Measurements from ENCODE around the gene RXFP3. TPM values are rescaled to one million over a fixed set of nuclear protein-coding genes. Genes with fewer than 3 reads are reported as not detected.

Gene RXFP3
- polyA plus RNA-seq, 1 donor (not counting 4 experiments of a cell fraction or from before 2014, with no cell fraction given), result not detected

DNA sequence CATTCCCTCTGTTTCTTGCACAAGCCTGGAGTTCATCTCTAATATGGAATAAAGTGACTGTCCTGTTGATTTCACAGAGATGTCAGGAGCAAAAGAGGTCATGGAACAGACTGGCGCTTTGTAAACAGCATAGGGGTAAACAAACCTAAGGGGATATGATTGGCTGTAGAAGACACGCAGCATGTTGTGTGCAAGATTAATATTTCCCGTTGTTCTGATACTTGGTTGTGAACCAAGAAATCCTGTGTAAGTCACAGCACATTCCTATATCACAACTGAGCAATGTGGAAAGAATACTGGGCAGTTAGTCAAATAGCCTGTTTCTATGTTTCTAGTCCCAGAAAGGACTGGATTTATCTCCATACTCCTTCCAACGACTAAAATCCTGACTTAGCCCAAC, 47.6 kb upstream of the RXFP3 start:
- dilution Hi-C loops (cut with MboI; ENCODE audit: extremely low pct_ligation_motif_present, low sequenced_read_pairs), result no loop called here
- Histone ChIP-seq H3K36me3 (ENCODE audit: control insufficient read depth in 2 of 2, extremely low read depth in 1 of 2, insufficient read depth in 2 of 2, low read length in 2 of 2) (no peaks in the 10 kb centered on the region), H3K27ac (ENCODE audit: control insufficient read depth, insufficient read depth, low read length) (no peak overlapping the region), H3K9me1 (ENCODE audit: control insufficient read depth, extremely low read depth, insufficient read depth, low read length) (no peaks in the 10 kb centered on the region), H2AFZ (ENCODE audit: control insufficient read depth, low read length) (no peak overlapping the region), H3K9me3 (ENCODE audit: control insufficient read depth, low read depth, low read length) (no peaks in the 10 kb centered on the region), H3K79me2 (ENCODE audit: control insufficient read depth, insufficient read depth, low read length) (no peaks in the 10 kb centered on the region), H3K4me2 (ENCODE audit: control insufficient read depth, extremely low read depth, insufficient read depth, low read depth, low read length) (no peak overlapping the region), H4K20me1 (ENCODE audit: control insufficient read depth, extremely low read depth, insufficient read depth, low read length) (no peaks in the 10 kb centered on the region), H3K4me3 (ENCODE audit: control insufficient read depth in 2 of 3, extremely low read depth in 1 of 3, insufficient read depth in 2 of 3, low read depth in 1 of 3, low read length in 3 of 3) (no peak overlapping the region), H3K9ac (ENCODE audit: control insufficient read depth, extremely low read depth, insufficient read depth, low read length) (no peak overlapping the region), H3K27me3 (ENCODE audit: control insufficient read depth, extremely low read depth, insufficient read depth, low read length) (peaks cover 30% of the 10 kb centered on the region), H3K4me1 (ENCODE audit: control insufficient read depth, extremely low read depth, insufficient read depth, low read length) (peaks cover 2% of the 10 kb centered on the region)
- DNase-seq (ENCODE audit: low read depth, low spot score) (no peak), FAIRE-seq (no peak)
- TF ChIP-seq EZH2 (IDR thresholded peaks at IDR 0.05; ENCODE audit: low read length), result no peak
- TF ChIP-seq, protein P1, sequence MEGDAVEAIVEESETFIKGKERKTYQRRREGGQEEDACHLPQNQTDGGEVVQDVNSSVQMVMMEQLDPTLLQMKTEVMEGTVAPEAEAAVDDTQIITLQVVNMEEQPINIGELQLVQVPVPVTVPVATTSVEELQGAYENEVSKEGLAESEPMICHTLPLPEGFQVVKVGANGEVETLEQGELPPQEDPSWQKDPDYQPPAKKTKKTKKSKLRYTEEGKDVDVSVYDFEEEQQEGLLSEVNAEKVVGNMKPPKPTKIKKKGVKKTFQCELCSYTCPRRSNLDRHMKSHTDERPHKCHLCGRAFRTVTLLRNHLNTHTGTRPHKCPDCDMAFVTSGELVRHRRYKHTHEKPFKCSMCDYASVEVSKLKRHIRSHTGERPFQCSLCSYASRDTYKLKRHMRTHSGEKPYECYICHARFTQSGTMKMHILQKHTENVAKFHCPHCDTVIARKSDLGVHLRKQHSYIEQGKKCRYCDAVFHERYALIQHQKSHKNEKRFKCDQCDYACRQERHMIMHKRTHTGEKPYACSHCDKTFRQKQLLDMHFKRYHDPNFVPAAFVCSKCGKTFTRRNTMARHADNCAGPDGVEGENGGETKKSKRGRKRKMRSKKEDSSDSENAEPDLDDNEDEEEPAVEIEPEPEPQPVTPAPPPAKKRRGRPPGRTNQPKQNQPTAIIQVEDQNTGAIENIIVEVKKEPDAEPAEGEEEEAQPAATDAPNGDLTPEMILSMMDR (optimal IDR thresholded peaks at IDR 0.05 in 1 of 3, IDR thresholded peaks at IDR 0.05 in 1 of 3, conservative IDR thresholded peaks at IDR 0.05 in 1 of 3; ENCODE audit: extremely low read depth in 1 of 3, insufficient read depth in 2 of 3, low read length in 3 of 3), result no peak

DNA sequence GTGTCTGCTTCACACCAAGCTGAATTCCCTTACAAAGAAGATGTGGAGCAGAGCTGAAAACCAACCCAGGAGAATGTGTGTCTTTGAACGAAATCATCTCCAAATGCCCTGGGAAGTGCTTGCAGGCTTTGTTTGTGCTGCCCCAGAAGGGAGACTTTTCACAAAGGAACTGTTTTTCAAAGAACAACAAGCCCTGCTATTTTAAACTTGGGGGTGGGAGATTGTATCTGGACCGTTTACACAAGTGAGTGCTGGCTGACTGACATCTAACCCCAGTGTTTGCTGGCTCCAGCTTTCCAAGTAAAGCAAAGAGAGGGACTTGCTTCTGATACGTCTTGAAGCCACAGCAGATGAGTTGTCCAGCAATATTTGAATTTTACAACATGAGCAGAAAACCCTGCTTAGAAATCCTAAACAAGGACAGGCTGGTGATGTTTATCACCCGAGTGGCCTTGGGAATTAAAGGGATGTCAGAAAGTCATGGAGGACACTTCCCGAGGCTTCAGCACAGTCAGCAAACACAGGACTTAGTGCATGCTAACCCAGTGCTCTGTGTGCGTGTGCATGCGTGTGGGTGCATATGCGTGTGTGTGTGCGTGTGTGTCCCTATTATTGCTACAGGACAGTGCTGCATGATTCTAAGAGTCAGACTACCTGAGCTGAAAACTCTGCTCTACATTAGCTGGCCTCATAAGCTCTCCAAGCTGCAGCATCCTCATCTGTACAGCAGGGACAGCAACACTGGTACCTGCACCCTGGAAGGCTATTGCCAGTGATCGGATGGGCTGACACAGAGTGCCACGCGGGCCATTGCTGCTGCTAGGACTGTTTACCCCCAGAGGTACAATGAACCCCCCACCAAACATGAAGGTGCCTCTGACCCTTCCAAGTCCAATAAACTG, 45.8 kb upstream of the RXFP3 start:
- TF ChIP-seq EZH2 (IDR thresholded peaks at IDR 0.05; ENCODE audit: low read length), result no peak
- TF ChIP-seq, protein P1 (optimal IDR thresholded peaks at IDR 0.05 in 1 of 3, IDR thresholded peaks at IDR 0.05 in 1 of 3, conservative IDR thresholded peaks at IDR 0.05 in 1 of 3; ENCODE audit: extremely low read depth in 1 of 3, insufficient read depth in 2 of 3, low read length in 3 of 3), result no peak
- no peaks in the 10 kb centered on the region for H3K36me3 ChIP-seq (ENCODE audit: control insufficient read depth in 2 of 2, extremely low read depth in 1 of 2, insufficient read depth in 2 of 2, low read length in 2 of 2)
- no peaks in the 10 kb centered on the region for H4K20me1 ChIP-seq (ENCODE audit: control insufficient read depth, extremely low read depth, insufficient read depth, low read length)
- no peaks in the 10 kb centered on the region for H3K79me2 ChIP-seq (ENCODE audit: control insufficient read depth, insufficient read depth, low read length)
- FAIRE-seq (no peak), DNase-seq (ENCODE audit: low read depth, low spot score) (no peak)
- H3K9ac ChIP-seq (ENCODE audit: control insufficient read depth, extremely low read depth, insufficient read depth, low read length), result no peak overlapping the region
- H3K4me1 ChIP-seq (ENCODE audit: control insufficient read depth, extremely low read depth, insufficient read depth, low read length), result peaks cover 2% of the 10 kb centered on the region
- no peak overlapping the region for H3K4me2 ChIP-seq (ENCODE audit: control insufficient read depth, extremely low read depth, insufficient read depth, low read depth, low read length)
- H3K9me3 ChIP-seq (ENCODE audit: control insufficient read depth, low read depth, low read length), result no peaks in the 10 kb centered on the region
- H3K27ac ChIP-seq (ENCODE audit: control insufficient read depth, insufficient read depth, low read length), result no peak overlapping the region
- no peak overlapping the region for H3K4me3 ChIP-seq (ENCODE audit: control insufficient read depth in 2 of 3, extremely low read depth in 1 of 3, insufficient read depth in 2 of 3, low read depth in 1 of 3, low read length in 3 of 3)
- dilution Hi-C loops (cut with MboI; ENCODE audit: extremely low pct_ligation_motif_present, low sequenced_read_pairs), result no loop called here
- H2AFZ ChIP-seq (ENCODE audit: control insufficient read depth, low read length), result no peak overlapping the region
- H3K27me3 ChIP-seq (ENCODE audit: control insufficient read depth, extremely low read depth, insufficient read depth, low read length), result peaks cover 30% of the 10 kb centered on the region
- H3K9me1 ChIP-seq (ENCODE audit: control insufficient read depth, extremely low read depth, insufficient read depth, low read length), result no peaks in the 10 kb centered on the region

Data from keratinocyte (primary cell).